Naive B cell (primary cell): Measurements from ENCODE around the gene ZNF239. TPM values are rescaled to one million over a fixed set of nuclear protein-coding genes. Genes with fewer than 3 reads are reported as not detected.
"Not testable (repeated sequence)": the region's sequence is repeated elsewhere in the genome, so short reads cannot be mapped to it uniquely, and the experiment has no call there.

Experiments used
- ATAC-seq, 2 donors: fragments of 150-1000 bp; cut with Tn5 transposase; 2 replicates each; pipeline ENCODE4 v1.10.0; 2021; ENCODE audit warnings: low read depth in 2 of 2, mild to moderate bottlenecking in 2 of 2, moderate library complexity in 2 of 2
- DNase-seq: peaks from one replicate; pipeline ENCODE4 v3.0.0; 2022
- H3K27ac Mint-ChIP-seq, 6 donors: one replicate each; pipeline ENCODE4 v1.8.0; 2020 to 2022; ENCODE audit warnings: mild to moderate bottlenecking in 6 of 6, mixed read lengths in 6 of 6, moderate library complexity in 5 of 6, inconsistent platforms in 2 of 6
- H3K27me3 Mint-ChIP-seq, 3 donors: one replicate each; pipeline ENCODE4 v1.8.0; 2021 to 2022; ENCODE audit warnings: mixed read lengths in 3 of 3, mild to moderate bottlenecking in 1 of 3
- H3K36me3 Mint-ChIP-seq, 2 donors: one replicate each; pipeline ENCODE4 v1.8.0; 2020 to 2022; ENCODE audit warnings: mixed read lengths in 2 of 2, inconsistent platforms in 1 of 2, mild to moderate bottlenecking in 1 of 2
- H3K4me1 Mint-ChIP-seq, 3 donors: one replicate each; pipeline ENCODE4 v1.8.0; 2020 to 2022; ENCODE audit warnings: mixed read lengths in 3 of 3, inconsistent platforms in 1 of 3, mild to moderate bottlenecking in 1 of 3, moderate library complexity in 1 of 3
- H3K4me3 Mint-ChIP-seq, 8 donors: one replicate each; pipeline ENCODE4 v1.8.0; 2020 to 2022; ENCODE audit warnings: mild to moderate bottlenecking in 8 of 8, mixed read lengths in 8 of 8, moderate library complexity in 8 of 8, inconsistent platforms in 2 of 8
- H3K9me3 Mint-ChIP-seq, 7 donors: one replicate each; pipeline ENCODE4 v1.8.0; 2020 to 2022; ENCODE audit warnings: mixed read lengths in 7 of 7, mild to moderate bottlenecking in 5 of 7, inconsistent platforms in 2 of 7, moderate library complexity in 1 of 7
- polyA plus RNA-seq, 6 donors: library from polyadenylated mRNA; unstranded; fragments of 300-500 nt; fragmentation: Illumina TruSeq; gene quantifications; one replicate each; pipeline ENCODE4 v1.2.3, GENCODE V29; 2021; ENCODE audit warnings: low read depth in 6 of 6

The ZNF239 gene
- polyA plus RNA-seq, 6 donors from 2014 or later: 1.9 to 14.1 (median 3.0) TPM

GRCh38 chr10:43570971-43571370, 3.4 kb downstream of the ZNF239 start:
- Mint-ChIP-seq H3K9me3 (peaks cover 0 to 10% (median 3%) of the 10 kb centered on the region in 7 donors), H3K36me3 (peaks cover 0 to 21% of the 10 kb centered on the region in 2 donors), H3K27ac (peak overlapping the region in 2 of 6 donors; percentile 26 to 79), H3K27me3 (no peaks in the 10 kb centered on the region), H3K4me1 (peaks cover 26 to 46% (median 40%) of the 10 kb centered on the region in 3 donors), H3K4me3 (no peak overlapping the region)
- DNase-seq: no peak
- no peak for ATAC-seq

- Mint-ChIP-seq H3K27me3 (no peaks in the 10 kb centered on the region), H3K4me1 (peaks cover 13 to 33% (median 29%) of the 10 kb centered on the region in 3 donors), H3K9me3 (peaks cover 0 to 8% (median 2%) of the 10 kb centered on the region in 7 donors), H3K27ac (peak overlapping the region in 1 of 6 donors; percentile 16), H3K36me3 (peaks cover 1 to 14% of the 10 kb centered on the region in 2 donors), H3K4me3 (no peak overlapping the region)
- ATAC-seq: no peak
- no peak for DNase-seq
Observed at GRCh38 chr10:43569681-43570080, 4.7 kb downstream of the ZNF239 start.

- no peaks in the 10 kb centered on the region for H3K27me3 Mint-ChIP-seq
- H3K4me3 Mint-ChIP-seq: no peak overlapping the region
- H3K4me1 Mint-ChIP-seq: no peaks in the 10 kb centered on the region
- no peak overlapping the region for H3K27ac Mint-ChIP-seq
- peaks cover 61 to 63% of the 10 kb centered on the region in 2 donors for H3K36me3 Mint-ChIP-seq
- H3K9me3 Mint-ChIP-seq: peaks cover 21 to 84% (median 64%) of the 10 kb centered on the region in 7 donors
- ATAC-seq: no peak
- DNase-seq: no peak
Observed at GRCh38 chr10:43557214-43557613, 17.2 kb downstream of the ZNF239 start.

GRCh38 chr10:43543746-43544145, 30.7 kb downstream of the ZNF239 start:
- not testable (repeated sequence) for H3K36me3 Mint-ChIP-seq, H3K4me3 Mint-ChIP-seq, ATAC-seq, DNase-seq, H3K27ac Mint-ChIP-seq, H3K4me1 Mint-ChIP-seq, H3K27me3 Mint-ChIP-seq
- H3K9me3 Mint-ChIP-seq: peaks cover 2 to 49% (median 20%) of the 10 kb centered on the region in 7 donors

- H3K9me3 Mint-ChIP-seq: peaks cover 22 to 92% (median 83%) of the 10 kb centered on the region in 7 donors
Observed at GRCh38 chr10:43524434-43525247, 49.8 kb downstream of the ZNF239 start.

More at GRCh38 chr10:43524434-43525247, 49.8 kb downstream of the ZNF239 start:
- Mint-ChIP-seq H3K4me1 (no peaks in the 10 kb centered on the region), H3K27ac (no peak overlapping the region), H3K27me3 (no peaks in the 10 kb centered on the region), H3K4me3 (no peak overlapping the region), H3K36me3 (peaks cover 40 to 51% of the 10 kb centered on the region in 2 donors)
- no peak for DNase-seq
- ATAC-seq: no peak

Other genes starting within 250 kb of the ZNF239 start
- not detected for gene FXYD4, start 203.0 kb downstream of the ZNF239 start, polyA plus RNA-seq
- gene HNRNPF, start 165.4 kb downstream of the ZNF239 start, polyA plus RNA-seq: 100 to 1,000 TPM; 166 to 228 (median 215) TPM
- gene ZNF487, start 137.5 kb downstream of the ZNF239 start, polyA plus RNA-seq: 10 to 100 TPM in 2 of 6 donors, 1 to 10 TPM in 4; 5.6 to 18.3 (median 9.2) TPM
- gene ZNF485, start 31.8 kb upstream of the ZNF239 start, polyA plus RNA-seq: 1 to 10 TPM; 3.7 to 9.4 (median 7.4) TPM
- gene ZNF32, start 74.3 kb upstream of the ZNF239 start, polyA plus RNA-seq: 100 to 1,000 TPM in 1 of 6 donors, 10 to 100 TPM in 5; 68.9 to 135 (median 83.1) TPM